ENCODE measurements around the gene LRRC71.

DNA sequence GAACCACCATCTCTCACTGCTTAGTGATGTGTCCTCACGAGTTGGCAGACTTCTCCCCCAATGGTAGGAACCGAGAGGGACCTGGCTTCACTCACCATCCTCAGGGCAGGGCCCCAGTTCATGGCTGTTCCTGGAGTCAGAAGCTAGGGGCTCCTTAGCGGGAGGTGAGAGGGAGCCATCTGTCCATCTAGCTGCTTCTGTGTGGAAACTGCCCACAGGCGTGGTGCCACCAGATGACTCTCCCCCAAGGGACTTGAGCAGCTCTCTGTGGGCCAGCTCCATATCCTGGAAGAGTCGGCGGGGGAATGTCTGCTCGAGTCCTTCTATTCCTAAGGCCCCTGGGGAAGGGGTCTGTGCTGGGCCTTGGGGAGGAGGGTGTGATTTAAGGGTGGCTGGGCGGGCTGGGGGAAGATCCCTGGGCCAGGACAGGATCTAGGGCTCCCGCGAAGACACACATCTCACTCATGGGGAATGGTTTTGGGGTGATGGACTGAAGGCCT, 16.3 kb downstream of the LRRC71 start:
- TF ChIP-seq, protein P1, sequence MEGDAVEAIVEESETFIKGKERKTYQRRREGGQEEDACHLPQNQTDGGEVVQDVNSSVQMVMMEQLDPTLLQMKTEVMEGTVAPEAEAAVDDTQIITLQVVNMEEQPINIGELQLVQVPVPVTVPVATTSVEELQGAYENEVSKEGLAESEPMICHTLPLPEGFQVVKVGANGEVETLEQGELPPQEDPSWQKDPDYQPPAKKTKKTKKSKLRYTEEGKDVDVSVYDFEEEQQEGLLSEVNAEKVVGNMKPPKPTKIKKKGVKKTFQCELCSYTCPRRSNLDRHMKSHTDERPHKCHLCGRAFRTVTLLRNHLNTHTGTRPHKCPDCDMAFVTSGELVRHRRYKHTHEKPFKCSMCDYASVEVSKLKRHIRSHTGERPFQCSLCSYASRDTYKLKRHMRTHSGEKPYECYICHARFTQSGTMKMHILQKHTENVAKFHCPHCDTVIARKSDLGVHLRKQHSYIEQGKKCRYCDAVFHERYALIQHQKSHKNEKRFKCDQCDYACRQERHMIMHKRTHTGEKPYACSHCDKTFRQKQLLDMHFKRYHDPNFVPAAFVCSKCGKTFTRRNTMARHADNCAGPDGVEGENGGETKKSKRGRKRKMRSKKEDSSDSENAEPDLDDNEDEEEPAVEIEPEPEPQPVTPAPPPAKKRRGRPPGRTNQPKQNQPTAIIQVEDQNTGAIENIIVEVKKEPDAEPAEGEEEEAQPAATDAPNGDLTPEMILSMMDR (IDR thresholded peaks at IDR 0.05 in 8 of 11, conservative IDR thresholded peaks at IDR 0.05 in 3 of 11) = no peak
- no peak for TF ChIP-seq POLR2A (IDR thresholded peaks at IDR 0.05)

Measured in spleen (tissue), 7 donors.